DOHH2 (cell line): ENCODE data around the gene BCL11B.

Experiments
- H3F3A ChIP-seq: fragments of 200-600 bp; sonication (generic), shearing (Covaris generic); 2 replicates; pipeline ENCODE4 v1.6.0; 2016; ENCODE audit warnings: antibody characterized with exemption, mild to moderate bottlenecking; ENCODE audit not compliant: control insufficient read depth, insufficient read depth
- H3K27ac ChIP-seq: fragments of 200-600 bp; sonication (generic); 2 replicates; pipeline ENCODE4 v1.5.1; 2014; ENCODE audit warnings: low read depth, mild to moderate bottlenecking, low read length, moderate library complexity
- H3K27me3 ChIP-seq: fragments of 200-600 bp; sonication (generic); 2 replicates; pipeline ENCODE4 v1.6.1; 2014; ENCODE audit warnings: mild to moderate bottlenecking, low read length, mixed read lengths; ENCODE audit not compliant: control insufficient read depth
- H3K36me3 ChIP-seq: fragments of 200-600 bp; sonication (generic); 2 replicates; pipeline ENCODE4 v1.6.1; 2014; ENCODE audit warnings: mild to moderate bottlenecking, low read length, moderate library complexity, mixed read lengths; ENCODE audit not compliant: control insufficient read depth
- H3K4me1 ChIP-seq: fragments of 200-600 bp; sonication (generic); 2 replicates; pipeline ENCODE4 v1.6.1; 2014; ENCODE audit warnings: mild to moderate bottlenecking, low read length, mixed read lengths; ENCODE audit not compliant: control insufficient read depth
- H3K4me2 ChIP-seq: fragments of 200-600 bp; sonication (generic); 2 replicates; pipeline ENCODE4 v1.6.0; 2014; ENCODE audit warnings: mild to moderate bottlenecking, low read length, moderate library complexity
- H3K4me3 ChIP-seq: fragments of 200-600 bp; sonication (generic); 2 replicates; pipeline ENCODE4 v1.5.1; 2014; ENCODE audit warnings: mild to moderate bottlenecking, low read length, mixed read lengths
- H3K79me2 ChIP-seq: fragments of 200-600 bp; sonication (generic); 2 replicates; pipeline ENCODE4 v1.6.1; 2014; ENCODE audit warnings: mild to moderate bottlenecking, low read length, mixed read lengths; ENCODE audit not compliant: control insufficient read depth
- H3K9me2 ChIP-seq: fragments of 200-600 bp; sonication (generic); replicated peaks from 2 replicates; pipeline ENCODE4 v1.6.1; 2014; ENCODE audit warnings: mild to moderate bottlenecking, low read length, mixed read lengths; ENCODE audit not compliant: control insufficient read depth
- H3K9me3 ChIP-seq: fragments of 200-600 bp; sonication (generic); 2 replicates; pipeline ENCODE4 v1.6.1; 2014; ENCODE audit warnings: antibody characterized with exemption, low read length, mixed read lengths; ENCODE audit not compliant: control insufficient read depth, insufficient read depth
- H4K20me1 ChIP-seq: fragments of 200-600 bp; sonication (generic); 2 replicates; pipeline ENCODE4 v1.6.0; 2014; ENCODE audit warnings: low read depth, mild to moderate bottlenecking, antibody characterized with exemption, low read length, moderate library complexity; ENCODE audit not compliant: control insufficient read depth, insufficient read depth
- CTCF ChIP-seq: fragments of 200-600 bp; sonication (generic); IDR thresholded peaks from one replicate; pipeline ENCODE4 v1.5.1; 2014; ENCODE audit warnings: antibody characterized with exemption, mild to moderate bottlenecking, low read depth, low read length; ENCODE audit not compliant: poor library complexity, severe bottlenecking
- EZH2phosphoT487 ChIP-seq: fragments of 200-600 bp; sonication (generic); IDR thresholded peaks from 2 replicates; pipeline ENCODE4 v1.6.1; 2017; ENCODE audit warnings: borderline replicate concordance, mild to moderate bottlenecking, antibody characterized with exemption, low read length, moderate library complexity, mixed read lengths

BCL11B gene

GRCh38 chr14:99286761-99287160 lies 14.8 kb upstream of the BCL11B start:
- TF ChIP-seq CTCF (no peak), EZH2phosphoT487 (no peak)
- Histone ChIP-seq H3K4me2 (no peak overlapping the region), H3K79me2 (no peaks in the 10 kb centered on the region), H3K36me3 (no peaks in the 10 kb centered on the region), H3K27me3 (no peaks in the 10 kb centered on the region; the same call in 1 of the 2 replicates), H3K4me3 (no peak overlapping the region), H3K9me2 (no peaks in the 10 kb centered on the region), H3F3A (no peaks in the 10 kb centered on the region), H3K27ac (no peak overlapping the region), H3K9me3 (no peaks in the 10 kb centered on the region), H4K20me1 (no peaks in the 10 kb centered on the region), H3K4me1 (no peaks in the 10 kb centered on the region)

- H3F3A ChIP-seq, result no peaks in the 10 kb centered on the region
- no peaks in the 10 kb centered on the region; the same call in 1 of the 2 replicates for H3K27me3 ChIP-seq
- H3K4me1 ChIP-seq, result no peaks in the 10 kb centered on the region
- H3K9me2 ChIP-seq, result no peaks in the 10 kb centered on the region
- no peak overlapping the region for H3K4me2 ChIP-seq
- H3K9me3 ChIP-seq, result no peaks in the 10 kb centered on the region
- no peak for TF ChIP-seq CTCF
- no peak for TF ChIP-seq EZH2phosphoT487
- H3K36me3 ChIP-seq, result no peaks in the 10 kb centered on the region
- H3K4me3 ChIP-seq, result no peak overlapping the region
- no peaks in the 10 kb centered on the region for H3K79me2 ChIP-seq
- no peaks in the 10 kb centered on the region for H4K20me1 ChIP-seq
- H3K27ac ChIP-seq, result no peak overlapping the region
Measured at GRCh38 chr14:99284254-99285004, 12.4 kb upstream of the BCL11B start.

- H3K9me3 ChIP-seq, result no peaks in the 10 kb centered on the region
- no peaks in the 10 kb centered on the region for H4K20me1 ChIP-seq
- H3F3A ChIP-seq, result no peaks in the 10 kb centered on the region
- H3K79me2 ChIP-seq, result no peaks in the 10 kb centered on the region
- peaks cover 12% of the 10 kb centered on the region for H3K27me3 ChIP-seq
- no peaks in the 10 kb centered on the region for H3K4me1 ChIP-seq
- H3K4me2 ChIP-seq, result no peak overlapping the region
- H3K9me2 ChIP-seq, result no peaks in the 10 kb centered on the region
- TF ChIP-seq EZH2phosphoT487 (no peak), CTCF (no peak)
- no peaks in the 10 kb centered on the region for H3K36me3 ChIP-seq
- no peak overlapping the region for H3K27ac ChIP-seq
- H3K4me3 ChIP-seq, result no peak overlapping the region
Measured at GRCh38 chr14:99282261-99283050, 10.5 kb upstream of the BCL11B start.
